ENCODE measurements around the gene RHBDL3. TPM values are rescaled to one million over a fixed set of nuclear protein-coding genes. Genes with fewer than 3 reads are reported as not detected.

RHBDL3 gene
- total and polyA plus RNA-seq, 2 of the 8 experiments (the other 6 are each of a cell fraction or from before 2014, with no cell fraction given) = 9.6 to 12.2 TPM

DNA sequence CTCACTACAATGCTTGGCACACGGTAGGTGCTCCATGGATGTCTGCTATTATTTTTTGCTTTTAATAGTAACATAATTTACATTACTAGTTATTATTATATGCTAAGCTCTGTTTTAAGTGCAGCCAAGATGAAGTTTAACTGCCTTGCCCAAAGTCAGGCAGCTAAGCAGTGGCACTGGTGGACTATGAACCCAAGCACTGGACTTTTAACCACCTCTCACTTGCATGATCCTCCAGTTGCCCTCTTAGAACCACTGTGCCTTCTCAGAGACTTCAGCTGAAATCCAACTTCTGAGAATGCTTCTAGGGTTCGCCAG, 82.8 kb downstream of the RHBDL3 start:
- Histone ChIP-seq H3K9ac (replicated peaks in 1 of 4; ENCODE audit: extremely low read depth in 1 of 4, low read depth in 3 of 4, low read length in 3 of 4) (no peak overlapping the region), H2BK5ac (ENCODE audit: low read depth, low read length) (no peak overlapping the region), H3K79me1 (ENCODE audit: low read depth, low read length) (no peaks in the 10 kb centered on the region), H2BK20ac (ENCODE audit: low read length) (no peak overlapping the region), H3K4me3 (ENCODE audit: extremely low read depth in 1 of 4, insufficient read depth in 2 of 4, low read depth in 3 of 4, low read length in 4 of 4) (0 out of 8 replicates have a peak overlapping the region, but pooled peaks of 1 of the 4 experiments have one; percentile 85), H4K20me1 (replicated peaks in 1 of 2; ENCODE audit: control insufficient read depth in 1 of 2, insufficient read depth in 2 of 2, low read length in 2 of 2) (peaks cover 2 to 14% of the 10 kb centered on the region in 2 experiments), H2BK12ac (ENCODE audit: low read depth, low read length) (no peak overlapping the region), H3K27me3 (replicated peaks in 1 of 4; ENCODE audit: control insufficient read depth in 3 of 4, extremely low read depth in 1 of 4, insufficient read depth in 3 of 4, low read length in 3 of 4) (no peaks in the 10 kb centered on the region), H3K9me3 (ENCODE audit: insufficient read depth in 2 of 2, low read depth in 1 of 2, low read length in 1 of 2) (no peaks in the 10 kb centered on the region), H3K4me2 (ENCODE audit: insufficient read depth in 1 of 2, low read depth in 2 of 2, low read length in 2 of 2) (peak overlapping the region in 1 of 2 experiments; percentile 88; a peak in 1 of 4 replicates), H3K36me3 (ENCODE audit: control insufficient read depth in 2 of 4, insufficient read depth in 4 of 4, low read length in 3 of 4) (peaks cover 0 to 13% (median 0%) of the 10 kb centered on the region in 4 experiments; a peak in 3 of 8 replicates), H3K18ac (ENCODE audit: extremely low read depth, low read length) (no peak overlapping the region), H3K79me2 (ENCODE audit: control insufficient read depth in 1 of 2, insufficient read depth in 2 of 2, low read length in 2 of 2) (peaks cover 29 to 41% of the 10 kb centered on the region in 2 experiments), H3K23me2 (ENCODE audit: low read depth, low read length) (no peaks in the 10 kb centered on the region; the same call in 1 of the 2 replicates), H4K91ac (replicated peaks; ENCODE audit: insufficient read length, low read length) (no peak overlapping the region), H3K4me1 (replicated peaks in 1 of 4; ENCODE audit: control insufficient read depth in 3 of 4, insufficient read depth in 4 of 4, low read length in 3 of 4) (no peaks in the 10 kb centered on the region; a peak in 1 of 7 replicates), H2AFZ (ENCODE audit: low read length) (no peak overlapping the region), H3K4ac (replicated peaks; ENCODE audit: insufficient read length, low read depth, low read length) (no peak overlapping the region), H3K56ac (replicated peaks; ENCODE audit: insufficient read length, low read depth, low read length) (no peak overlapping the region), H3K23ac (ENCODE audit: insufficient read length) (no peak overlapping the region), H4K8ac (ENCODE audit: extremely low read depth, insufficient read depth, low read length) (no peak overlapping the region), H2BK15ac (ENCODE audit: low read length) (no peak overlapping the region), H3K27ac (ENCODE audit: low read depth, low read length) (no peak overlapping the region), H2AK5ac (ENCODE audit: low read depth, low read length) (no peak overlapping the region), H2BK120ac (replicated peaks; ENCODE audit: low read depth, low read length) (no peak overlapping the region), H3K14ac (ENCODE audit: insufficient read length) (no peak overlapping the region), H4K5ac (ENCODE audit: insufficient read length, low read depth, low read length) (no peak overlapping the region)
- WGBS, 2 experiments (ENCODE audit: extremely low coverage in 1 of 2, insufficient coverage in 1 of 2, insufficient read length in 1 of 2, insufficient replicate concordance in 2 of 2, low coverage in 1 of 2, low lambda C conversion rate in 2 of 2, missing lambda C conversion rate in 1 of 2) = 98% methylated on average over 2 of the region's 2 CpGs; no CpG with 5 or more reads in 1 of the 2 experiments
- CTCF ChIA-PET (ENCODE audit: partially characterized antibody) = no interaction called here
- FAIRE-seq (no peak), DNase-seq (ENCODE audit: low read depth in 1 of 2, low spot score in 2 of 2) (no peak)
- POLR2A ChIA-PET (ENCODE audit: partially characterized antibody) = interaction anchor here (0.6 to 1.7 kb wide), 6 partner anchors 8 to 918 kb away, joined by 3 to 5 read pairs (median 3); no protein-coding TSS in a partner anchor
- TF ChIP-seq, protein P1, sequence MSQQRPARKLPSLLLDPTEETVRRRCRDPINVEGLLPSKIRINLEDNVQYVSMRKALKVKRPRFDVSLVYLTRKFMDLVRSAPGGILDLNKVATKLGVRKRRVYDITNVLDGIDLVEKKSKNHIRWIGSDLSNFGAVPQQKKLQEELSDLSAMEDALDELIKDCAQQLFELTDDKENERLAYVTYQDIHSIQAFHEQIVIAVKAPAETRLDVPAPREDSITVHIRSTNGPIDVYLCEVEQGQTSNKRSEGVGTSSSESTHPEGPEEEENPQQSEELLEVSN (IDR thresholded peaks at IDR 0.05) = no peak
- TF ChIP-seq CREB1 (IDR thresholded peaks at IDR 0.05) (no peak), JUN (IDR thresholded peaks at IDR 0.05; ENCODE audit: low read depth, low read length) (no peak)
